ENCODE data around the gene ARL4D.

DNA sequence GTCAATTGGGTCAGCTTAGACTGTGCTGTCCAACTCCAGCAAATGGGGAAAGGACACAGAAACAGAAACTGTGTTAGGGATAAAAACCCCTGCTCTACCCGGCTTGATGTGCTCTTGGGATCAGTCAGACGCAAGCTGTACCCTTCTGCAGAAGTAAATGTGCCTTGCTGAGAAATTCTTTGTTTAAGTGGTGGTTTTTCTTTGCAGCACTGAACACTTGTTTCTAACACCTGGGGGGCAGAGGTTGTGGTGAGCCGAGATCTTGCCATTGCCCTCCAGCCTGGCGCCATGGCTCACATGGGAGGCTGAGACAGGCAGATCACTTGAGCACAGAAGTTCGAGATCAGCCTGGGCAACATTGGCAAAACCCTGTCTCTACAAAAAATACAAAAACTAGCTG, 18.5 kb upstream of the ARL4D start:
- TF ChIP-seq CTCF (IDR thresholded peaks at IDR 0.05; ENCODE audit: low read length) (no peak), EZH2 (optimal IDR thresholded peaks at IDR 0.05; ENCODE audit: low read depth, low read length) (no peak), EZH2phosphoT487 (IDR thresholded peaks at IDR 0.05; ENCODE audit: low read length) (no peak)

Data from MM.1S (cell line).